Right forelimb (tissue), 1 donor: ENCODE results near the gene RIPK4.

Experiments
- DNase-seq: peaks from one replicate; pipeline ENCODE4 v3.0.0-alpha.2; 2018

The RIPK4 gene

DNA sequence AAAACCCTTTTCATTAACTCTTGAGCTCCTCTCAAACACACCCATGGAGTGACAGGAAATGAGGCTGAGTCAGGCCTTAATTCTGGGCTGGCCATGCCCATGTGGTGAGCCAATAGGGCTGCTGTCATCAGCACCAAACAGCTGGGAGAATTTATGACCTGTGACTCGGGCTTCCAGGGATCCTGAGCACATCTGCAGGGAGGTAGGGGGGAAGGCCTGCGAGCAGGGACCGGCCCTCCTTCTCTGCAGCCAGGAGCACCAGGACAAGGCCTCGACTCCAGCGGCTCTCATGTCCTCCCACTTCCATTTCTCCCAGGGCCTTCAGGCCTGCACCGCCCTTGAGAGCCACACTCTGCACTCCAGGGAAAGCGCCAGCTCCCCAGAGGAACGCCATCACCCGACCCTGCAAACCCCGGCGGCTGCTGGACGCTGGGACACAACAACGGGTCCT, 14.6 kb downstream of the RIPK4 start:
- no peak for DNase-seq

DNA sequence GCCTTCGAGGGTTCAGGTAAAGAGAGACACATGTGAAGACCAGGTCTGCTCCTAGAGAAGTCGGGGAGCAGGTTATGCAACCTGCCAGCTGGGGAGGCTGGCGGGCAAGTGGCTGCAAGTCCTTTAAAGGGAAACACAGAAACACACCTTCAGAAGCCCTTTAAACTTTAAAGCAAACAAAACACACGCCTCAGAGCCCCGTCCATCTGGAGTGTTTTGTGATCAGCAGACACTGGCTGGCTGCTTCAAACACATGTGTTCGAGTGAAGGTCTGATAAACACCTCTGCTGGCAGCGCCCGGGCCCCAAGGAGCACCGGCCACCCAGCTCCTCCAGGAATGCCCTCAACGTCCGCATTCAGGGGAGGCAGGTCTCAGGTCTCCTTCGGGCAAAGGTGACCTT, 15.2 kb downstream of the RIPK4 start:
- DNase-seq, result no peak

DNA sequence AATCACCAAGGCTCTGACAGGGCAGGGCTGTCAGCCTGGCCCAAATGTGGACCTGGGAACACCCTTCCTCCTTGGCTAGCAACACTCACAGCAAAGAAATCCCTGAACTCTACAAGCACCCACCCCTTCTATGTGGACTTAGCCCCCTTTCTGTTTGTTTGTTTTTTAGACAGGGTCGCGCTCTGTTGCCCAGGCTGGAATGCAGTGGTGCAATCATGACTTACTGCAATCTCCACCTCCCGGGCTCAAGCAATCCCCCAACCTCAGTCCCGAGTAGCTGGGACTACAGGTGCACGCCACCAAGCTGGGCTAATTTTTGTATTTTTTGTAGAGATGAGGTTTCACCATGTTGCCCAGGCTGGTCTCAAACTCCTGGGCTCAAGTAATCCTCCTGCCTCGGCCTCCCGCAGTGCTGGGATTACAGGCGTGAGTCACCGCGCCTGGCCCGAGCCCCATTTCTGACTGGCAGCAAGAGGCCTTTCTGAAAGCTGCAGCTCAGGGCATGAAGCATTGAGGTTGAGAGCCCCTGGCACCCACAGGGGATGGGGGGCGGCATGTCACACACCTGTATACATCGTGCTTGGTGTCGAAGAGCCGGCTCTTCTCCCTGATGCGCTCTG, 16.2 kb downstream of the RIPK4 start:
- DNase-seq, result no peak

DNA sequence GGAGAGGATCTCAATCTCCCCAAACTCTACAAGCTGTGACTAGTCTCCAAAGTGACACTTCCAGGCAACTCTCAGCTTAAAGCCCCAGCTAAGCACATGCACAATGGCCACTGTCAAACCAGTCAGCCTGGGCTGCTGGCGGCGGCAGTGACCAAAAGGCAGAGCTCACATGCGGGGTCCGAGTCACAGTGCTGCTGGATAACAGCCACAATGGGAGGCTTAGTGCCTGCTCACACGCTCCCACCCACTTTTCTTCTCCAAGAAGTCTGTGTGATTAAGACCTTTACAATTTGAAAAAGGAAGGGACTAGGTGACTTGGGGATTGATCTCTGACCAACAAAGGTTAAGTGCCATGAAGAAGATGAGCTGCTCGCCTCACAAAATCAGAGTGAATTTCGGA, 16.8 kb downstream of the RIPK4 start:
- no peak for DNase-seq

DNA sequence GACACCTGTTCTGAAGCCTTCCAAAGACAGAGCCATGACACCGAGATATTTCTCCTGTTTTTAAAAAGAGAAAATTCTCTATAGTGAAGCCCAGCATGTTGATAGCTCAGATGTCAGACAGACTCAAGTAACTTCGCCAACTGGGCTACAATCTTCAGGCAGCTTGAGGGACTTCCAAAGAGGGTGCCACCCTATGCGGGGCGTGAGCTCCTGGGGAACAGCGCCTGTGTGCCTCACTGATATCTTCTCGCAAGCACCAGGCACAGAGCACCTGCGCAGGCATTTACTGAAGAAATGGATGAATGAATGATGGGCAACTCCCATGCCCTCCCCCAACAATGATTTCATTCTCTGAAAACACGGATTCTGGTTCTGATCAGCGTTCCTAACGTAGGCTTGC, 17.6 kb downstream of the RIPK4 start:
- DNase-seq, result no peak

DNA sequence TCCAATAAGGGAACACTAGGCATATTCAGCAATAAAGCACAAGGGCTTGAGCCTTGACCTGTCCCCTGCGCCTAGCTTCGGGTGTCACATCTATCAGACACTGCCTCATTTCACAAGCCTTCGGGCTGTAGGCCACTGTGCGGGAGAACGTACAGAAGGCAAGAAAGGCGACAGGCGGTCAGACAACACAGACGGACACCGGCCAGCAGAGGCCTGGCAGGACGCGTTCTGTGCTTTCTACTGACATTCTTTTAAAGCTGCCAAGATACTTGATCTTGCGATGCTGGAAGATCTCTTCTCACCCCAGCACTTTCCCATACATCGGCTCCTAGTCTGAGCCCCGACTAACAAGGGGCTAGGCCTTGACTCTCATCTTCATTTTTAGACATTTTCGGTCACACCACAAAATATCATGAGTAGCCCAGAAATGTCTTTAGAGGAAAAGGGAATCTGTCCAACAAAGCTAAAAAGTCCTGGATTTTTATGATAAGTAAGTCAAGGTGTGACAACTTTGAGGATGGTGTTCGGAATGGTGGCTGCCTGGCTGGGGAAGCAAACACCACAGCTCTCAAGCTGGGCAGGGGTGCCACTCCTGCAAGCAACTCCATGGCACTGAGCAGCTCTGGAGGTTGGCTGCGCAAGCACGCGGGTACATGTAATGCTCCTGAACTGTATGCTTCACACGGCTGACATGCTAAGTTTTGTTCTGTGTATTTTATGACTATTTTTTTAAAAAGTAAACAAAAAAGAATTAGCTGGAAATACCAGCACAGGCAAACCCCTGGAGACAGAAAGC, 18.7 kb downstream of the RIPK4 start:
- no peak for DNase-seq

DNA sequence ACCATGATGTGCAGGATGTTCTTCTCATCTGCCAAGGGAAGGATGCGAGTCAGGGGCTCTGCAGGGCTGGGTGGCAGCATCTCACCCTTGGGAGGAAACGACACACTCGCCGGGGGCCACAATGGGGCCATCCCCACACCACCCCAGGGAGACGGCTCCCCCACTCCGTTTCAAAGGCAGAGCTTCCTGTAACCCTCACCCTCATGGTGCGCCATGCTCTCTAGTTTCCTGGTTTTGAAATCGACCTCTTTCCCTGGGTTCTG, 20.2 kb downstream of the RIPK4 start:
- no peak for DNase-seq

DNA sequence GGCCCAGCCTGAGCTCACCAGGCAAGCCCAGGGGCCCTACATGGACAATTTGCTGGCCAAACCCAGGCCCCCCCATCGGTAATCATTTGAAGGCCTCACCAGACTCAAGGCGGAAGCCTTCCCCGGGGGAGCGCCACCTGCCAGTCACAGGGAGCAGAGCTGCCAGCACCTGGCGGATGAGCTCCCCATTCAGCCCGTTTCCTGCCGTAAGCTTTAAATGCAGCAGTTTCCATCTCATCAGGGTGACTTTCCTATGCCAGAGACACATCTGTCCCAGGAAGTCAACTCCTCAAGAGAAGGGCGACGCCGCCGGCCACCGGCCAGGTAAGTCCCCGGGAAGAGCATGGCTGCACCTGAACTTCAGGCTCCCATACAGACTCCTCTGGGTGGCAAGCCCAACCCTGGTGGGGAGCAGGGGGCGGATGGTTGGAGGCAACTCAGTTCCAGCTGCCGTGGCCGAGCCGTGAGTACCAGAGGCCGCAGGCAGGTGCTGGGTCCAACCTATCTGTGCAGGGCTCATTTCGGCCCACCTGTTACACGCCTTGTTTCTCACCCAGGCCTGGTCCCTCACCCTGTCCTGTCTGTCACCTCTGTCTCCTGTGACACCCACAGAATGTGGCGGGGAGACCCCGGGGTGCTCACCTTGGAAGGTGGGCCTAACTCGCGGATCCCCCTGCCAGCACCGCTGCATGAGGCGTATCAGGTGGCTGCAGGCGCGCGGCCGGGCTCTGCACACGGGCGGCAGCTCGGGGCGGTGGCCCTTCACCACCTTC, 20.7 kb downstream of the RIPK4 start:
- DNase-seq, result no peak

DNA sequence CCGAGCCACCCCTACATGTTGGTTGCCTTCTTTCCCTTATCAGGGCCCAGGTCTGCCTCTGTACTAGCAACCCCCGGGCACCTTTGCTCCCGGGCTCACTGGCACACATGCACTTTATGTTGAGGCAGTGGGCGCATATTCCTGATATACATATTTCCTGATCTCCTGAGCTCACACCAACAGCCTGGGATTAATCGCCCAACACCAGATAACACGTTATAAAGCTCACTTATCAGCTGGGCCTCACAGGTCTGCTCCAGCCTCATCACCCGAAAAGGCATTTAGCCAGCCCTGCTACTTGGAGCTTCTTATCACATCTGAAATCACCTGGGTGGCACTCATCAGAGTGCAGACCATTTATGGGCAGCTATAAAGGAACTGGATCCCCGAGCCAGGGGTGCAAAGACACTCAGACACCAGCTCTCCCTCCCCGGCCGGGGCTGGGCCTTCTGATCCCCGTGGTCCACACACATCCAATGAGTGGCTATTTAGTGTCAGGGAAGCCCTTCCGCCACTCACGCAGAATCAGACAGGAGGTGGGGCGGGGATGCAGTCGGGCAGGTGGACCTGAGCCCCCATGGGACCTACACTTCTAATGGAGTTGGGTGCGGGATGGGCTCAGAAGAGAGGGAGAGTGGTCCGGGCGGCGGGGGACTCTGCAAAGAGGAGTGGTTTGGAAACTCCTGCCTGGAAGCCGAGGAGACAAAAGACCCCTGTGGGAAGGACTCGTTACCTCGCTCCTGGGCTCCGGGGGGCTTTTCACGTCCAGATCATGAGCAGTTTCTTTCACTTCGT, 21.6 kb downstream of the RIPK4 start:
- no peak for DNase-seq

DNA sequence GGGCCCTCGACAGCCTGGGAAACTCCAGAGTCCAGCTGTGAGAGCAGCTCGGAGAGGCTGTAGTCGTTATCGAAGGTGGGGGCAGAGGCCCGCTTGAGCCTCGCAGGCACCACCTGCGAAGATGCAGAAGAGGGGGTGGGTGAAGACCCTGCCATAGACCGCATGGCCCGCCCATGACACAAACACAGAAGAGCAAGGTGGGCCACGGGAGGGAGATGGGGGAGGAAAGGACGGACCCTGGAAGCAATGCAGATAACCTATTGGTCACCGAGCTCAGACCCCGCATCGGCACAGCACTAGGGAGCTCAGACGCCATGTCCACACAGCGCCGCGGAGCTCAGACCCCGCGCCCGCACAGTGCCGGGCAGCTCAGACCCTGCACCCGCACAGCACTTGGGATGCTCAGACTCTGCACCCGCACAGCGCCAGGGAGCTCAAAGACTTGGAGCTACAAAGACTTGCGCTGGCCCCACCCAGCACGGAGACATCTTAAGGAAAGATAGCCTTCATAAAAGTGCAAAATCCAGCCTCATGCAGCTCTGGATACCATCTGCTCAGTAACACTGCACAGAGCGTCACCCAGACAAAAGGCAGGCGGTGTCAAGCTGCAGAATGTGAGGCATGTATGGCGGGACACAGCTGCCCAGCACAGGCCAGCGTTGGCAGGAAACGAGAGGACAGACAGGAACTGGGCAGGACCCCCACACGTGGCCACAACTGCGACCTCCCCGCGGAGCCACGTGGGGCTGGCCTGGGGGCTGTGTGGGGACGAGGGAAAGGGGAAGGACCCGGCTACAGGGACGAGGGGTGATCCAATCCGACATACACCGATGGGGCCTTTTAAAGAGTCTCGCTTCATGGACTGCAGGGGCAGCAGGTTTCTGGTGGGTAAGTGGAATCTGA, 22.6 kb downstream of the RIPK4 start:
- DNase-seq, result no peak

DNA sequence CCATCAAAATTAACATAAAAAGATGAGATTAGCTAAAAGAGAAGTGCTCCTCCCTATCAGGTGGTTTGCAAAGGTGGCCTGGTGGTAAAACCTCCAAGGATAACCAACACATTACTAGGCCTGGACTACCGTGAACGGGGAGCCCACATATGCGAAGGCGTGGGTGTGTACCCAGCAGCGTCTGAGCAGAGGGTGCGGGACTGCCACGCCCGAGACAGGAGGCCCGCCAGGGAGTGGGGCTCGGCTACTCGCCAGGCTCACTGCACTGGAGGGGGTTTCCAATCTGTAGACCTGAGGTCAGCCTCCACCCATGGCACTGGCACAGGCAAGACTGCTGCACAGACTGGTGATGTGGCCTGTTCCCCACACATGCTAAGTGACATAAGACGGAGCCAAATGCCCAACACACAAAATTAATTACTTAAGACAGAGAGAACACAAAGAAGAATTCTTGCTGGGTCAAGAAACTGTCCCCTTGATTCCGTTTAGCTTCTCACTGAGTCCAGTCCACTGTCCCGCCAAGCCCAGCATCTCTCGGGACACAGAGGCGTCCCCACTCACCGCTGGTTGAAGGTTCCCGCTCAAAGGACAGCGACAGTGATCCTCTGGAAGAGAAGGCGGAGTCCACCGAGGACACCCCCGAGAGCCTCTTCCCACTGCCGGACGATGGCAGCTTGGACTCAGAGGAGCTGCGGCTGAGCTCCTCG, 23.4 kb downstream of the RIPK4 start:
- DNase-seq, result no peak

DNA sequence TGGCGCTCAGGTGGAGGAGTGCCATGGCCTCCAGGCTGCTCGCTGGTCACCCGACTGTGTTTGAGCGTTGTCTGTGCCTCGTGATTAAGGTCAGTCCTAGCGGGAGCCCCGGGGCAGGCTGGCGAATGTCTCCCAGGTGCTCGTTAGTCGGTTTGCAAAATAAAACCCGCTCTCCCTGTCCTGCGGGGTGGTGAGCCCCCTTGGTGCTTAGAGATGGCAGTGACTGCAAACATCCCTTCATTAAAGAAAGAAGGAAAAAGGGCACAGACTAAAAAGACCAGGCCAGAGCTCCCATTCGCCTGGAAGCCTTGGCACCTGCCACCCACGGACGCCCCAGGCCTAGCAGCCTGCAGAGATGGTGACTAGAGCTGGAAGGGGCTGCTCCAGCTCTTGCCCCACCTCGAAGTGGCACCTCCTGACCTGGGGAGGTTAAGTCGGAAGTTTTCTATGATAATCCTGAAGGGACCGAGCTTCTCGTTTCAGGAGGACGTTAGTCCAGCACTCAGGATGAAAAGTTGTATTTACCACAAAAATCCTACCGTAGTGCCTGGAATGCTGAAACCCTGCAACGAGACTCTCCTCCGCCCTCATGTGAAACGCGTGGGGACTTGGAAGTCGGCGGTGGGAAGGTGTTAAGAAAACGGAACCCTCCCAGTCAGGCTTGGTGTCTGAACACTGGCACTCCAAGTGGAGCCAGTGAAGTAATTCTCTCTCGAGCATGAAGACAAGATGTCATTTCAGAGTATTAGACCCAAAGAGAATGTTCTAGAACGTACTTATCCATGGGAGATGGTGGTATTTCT, 24.6 kb downstream of the RIPK4 start:
- no peak for DNase-seq

DNA sequence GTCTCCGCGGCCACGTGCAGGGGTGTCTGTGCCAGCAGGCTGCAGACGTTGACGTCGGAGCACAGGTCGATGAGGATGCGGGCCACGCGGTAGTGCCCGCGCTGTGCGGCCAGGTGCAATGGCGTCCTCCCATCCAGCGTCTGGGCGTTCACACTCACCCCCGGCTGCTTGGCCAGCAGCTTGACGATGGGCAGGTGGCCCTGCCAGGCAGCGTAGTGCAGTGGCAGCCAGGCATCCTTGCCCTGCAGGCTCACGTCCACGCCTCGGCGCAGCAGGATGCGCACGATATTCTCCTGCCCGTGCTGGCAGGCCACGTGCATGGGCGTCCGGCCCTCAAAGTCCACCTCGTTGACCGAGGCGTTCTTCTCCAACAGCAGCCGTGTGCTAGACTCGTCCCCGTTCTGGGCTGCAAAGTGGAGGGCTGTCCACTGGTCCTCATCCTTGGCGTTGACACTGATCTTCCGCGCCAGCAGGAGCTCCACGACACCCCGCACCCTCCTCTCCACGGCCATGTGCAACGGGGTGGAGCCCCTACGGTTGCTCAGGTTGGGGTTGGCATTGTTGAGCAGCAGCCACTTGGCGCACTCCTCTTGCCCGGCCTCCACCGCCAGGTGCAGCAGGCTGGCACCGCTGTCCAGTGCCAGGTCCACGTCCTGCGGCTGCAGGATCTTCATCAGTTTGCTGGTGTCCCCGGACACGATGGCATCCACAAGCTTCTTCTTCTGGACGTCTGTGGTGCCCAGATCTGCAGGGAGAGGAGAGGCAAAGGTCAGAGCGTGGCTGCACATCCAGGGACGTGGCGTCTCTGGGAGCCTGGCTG, 25.4 kb downstream of the RIPK4 start:
- no peak for DNase-seq

DNA sequence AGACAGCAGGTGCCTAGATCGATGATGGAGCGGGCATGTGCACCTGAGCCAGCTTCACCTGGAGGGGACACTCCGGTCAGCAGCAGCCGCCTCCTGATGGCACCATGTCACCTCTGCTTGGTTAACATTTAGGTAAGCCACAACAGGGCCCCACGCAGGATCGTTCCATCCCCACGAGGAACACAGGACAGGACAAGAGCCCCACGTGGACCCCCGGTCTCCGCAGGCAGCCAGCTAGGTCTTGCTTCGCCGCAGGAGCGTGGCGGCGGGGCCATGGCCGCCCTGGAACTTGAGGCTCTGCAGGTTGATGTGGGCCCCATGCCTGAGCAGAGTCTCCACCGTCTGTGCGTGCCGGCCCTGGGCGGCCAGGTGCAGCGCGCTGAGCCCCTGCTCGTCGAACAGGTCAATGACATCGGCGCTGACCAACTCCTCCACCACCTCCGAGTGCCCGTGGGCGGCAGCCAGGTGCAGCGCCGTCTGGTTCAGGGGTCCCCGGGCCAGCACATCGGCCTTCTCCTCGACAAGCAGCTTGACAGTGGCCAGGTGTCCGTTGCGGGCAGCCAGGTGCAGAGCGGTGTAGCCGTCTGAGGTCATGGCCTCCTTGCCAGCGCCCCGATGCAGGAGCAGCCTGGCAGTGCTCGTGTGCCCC, 26.1 kb downstream of the RIPK4 start:
- no peak for DNase-seq

DNA sequence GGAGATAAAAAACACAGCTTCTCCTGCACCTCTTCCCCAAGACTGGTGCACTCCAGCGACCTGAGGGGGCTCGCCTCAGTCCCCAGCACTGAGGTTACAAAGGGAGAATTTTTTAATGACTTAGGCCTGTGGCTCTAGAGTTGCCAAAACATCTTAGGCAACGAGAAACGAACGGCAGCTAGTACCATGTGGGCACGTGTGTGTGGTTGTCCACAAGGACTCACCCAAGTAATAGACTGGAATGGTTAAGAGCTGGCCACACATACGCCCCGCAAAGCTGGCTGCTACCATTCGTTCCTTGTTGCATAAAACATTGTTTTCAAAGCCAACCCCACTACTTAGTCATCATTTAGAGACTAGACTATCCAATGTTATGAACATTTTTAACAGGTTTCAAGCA, 26.9 kb downstream of the RIPK4 start:
- no peak for DNase-seq

DNA sequence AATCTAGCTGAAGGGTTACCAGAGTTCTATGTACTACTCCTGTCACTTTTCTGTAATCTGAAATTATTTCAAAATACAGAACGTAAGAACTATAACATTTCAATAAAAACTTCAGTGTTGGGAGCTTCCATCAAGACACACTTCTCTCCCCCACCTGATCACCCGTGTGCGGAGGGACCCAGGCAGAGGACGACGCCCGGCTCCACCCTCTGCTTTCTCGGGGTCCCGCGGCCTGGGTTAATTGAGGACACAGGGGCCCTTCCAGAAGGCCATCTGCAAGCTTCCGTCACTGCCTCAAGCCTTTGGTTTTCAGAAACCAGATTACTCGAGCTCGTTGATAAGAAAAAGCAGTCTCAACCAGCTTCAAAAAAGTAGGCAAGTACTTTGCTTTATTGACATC, 27.8 kb downstream of the RIPK4 start:
- no peak for DNase-seq

DNA sequence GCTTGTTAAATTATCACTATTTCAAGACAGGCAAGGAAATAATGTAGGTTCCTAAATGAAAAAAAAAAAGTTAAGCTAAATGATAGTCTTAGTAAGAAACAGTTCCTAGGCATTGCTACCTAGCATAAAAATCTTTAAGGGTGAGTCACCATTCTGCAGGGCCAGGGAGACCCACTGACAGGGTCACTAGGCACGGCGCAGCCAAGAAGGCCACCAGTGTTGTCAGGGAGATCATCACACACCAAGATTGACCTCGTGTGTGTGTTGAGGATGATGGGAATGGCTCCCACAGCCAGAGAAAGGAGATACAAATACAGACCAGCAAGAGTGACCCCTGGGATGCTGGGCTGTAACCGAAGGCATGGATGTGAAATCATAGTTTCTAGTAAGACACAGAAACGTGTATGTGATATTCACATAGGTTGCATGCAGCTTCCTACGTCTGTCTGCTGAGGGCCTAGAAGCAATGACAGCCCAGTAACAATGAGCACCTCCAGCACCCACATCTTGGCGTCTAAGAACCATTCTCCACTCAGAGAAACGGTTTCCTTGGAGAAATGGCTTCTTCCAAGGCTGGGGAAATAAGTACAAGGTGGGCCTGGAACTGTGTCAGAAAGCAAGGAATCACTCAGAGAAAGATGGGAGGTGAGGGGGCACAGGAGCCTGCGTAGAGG, 29.1 kb downstream of the RIPK4 start:
- no peak for DNase-seq

DNA sequence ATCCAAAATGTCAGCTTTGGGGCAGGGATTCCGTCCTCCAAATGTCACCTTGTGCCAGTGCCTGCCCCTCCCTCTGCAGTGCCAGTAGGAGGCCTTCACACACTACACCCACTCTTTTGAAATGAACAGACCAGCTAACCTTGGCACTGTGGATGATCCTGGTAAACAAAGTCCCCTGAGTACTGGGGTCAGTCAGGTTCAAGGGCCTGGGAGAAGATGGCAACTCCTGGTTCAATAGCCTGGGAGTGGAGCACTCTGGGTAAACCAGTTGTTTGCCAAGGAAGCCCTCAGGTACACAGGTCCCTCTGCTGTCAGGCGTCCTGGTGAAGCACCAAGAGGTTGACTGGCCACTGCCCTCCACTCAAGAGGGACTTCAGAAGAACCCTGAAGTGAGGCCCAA, 30.4 kb downstream of the RIPK4 start:
- DNase-seq, result no peak
